Measurements from ENCODE around the gene ELOVL1.

- TF ChIP-seq CTCF (IDR thresholded peaks at IDR 0.05; ENCODE audit: insufficient read depth, low read length, poor library complexity, severe bottlenecking), result no peak
- TF ChIP-seq EZH2phosphoT487 (conservative IDR thresholded peaks at IDR 0.05; ENCODE audit: low read length), result no peak
Measured at GRCh38 chr1:43366601-43367025, 1.2 kb downstream of the ELOVL1 start.
